OCI-M2 (cell line): ENCODE measurements around the gene BAAT.
"Not testable (repeated sequence)": the region's sequence is repeated elsewhere in the genome, so short reads cannot be mapped to it uniquely, and the experiment has no call there.

Experiments used
- DNase-seq: peaks from one replicate; lab custom pipeline; 2025; ENCODE audit not compliant: unreplicated experiment; lab: John Stamatoyannopoulos, UW

BAAT gene

GRCh38 chr9:101384873-101385536 is at the start of gene BAAT:
BAAT (minus strand) TSS chr9:101385006; CDS start chr9:101371404, 13,602 bp downstream.
- not testable (repeated sequence) for DNase-seq

GRCh38 chr9:101433229-101433628 is 48.4 kb upstream of the BAAT start:
- no peak for DNase-seq

- no peak for DNase-seq
Measured at GRCh38 chr9:101432740-101433139, 47.9 kb upstream of the BAAT start.

GRCh38 chr9:101432171-101432570 is 47.4 kb upstream of the BAAT start:
- no peak for DNase-seq

- DNase-seq = no peak
Measured at GRCh38 chr9:101429736-101430135, 44.9 kb upstream of the BAAT start.

- no peak for DNase-seq
Measured at GRCh38 chr9:101428909-101429308, 44.1 kb upstream of the BAAT start.

- no peak for DNase-seq
Measured at GRCh38 chr9:101427957-101428655, 43.3 kb upstream of the BAAT start.

GRCh38 chr9:101427358-101427757 is 42.6 kb upstream of the BAAT start:
- no peak for DNase-seq

- DNase-seq = no peak
Measured at GRCh38 chr9:101421653-101422065, 36.9 kb upstream of the BAAT start.

GRCh38 chr9:101419863-101420262 is 35.1 kb upstream of the BAAT start:
- no peak for DNase-seq

GRCh38 chr9:101418518-101419430 is 34.0 kb upstream of the BAAT start:
- no peak for DNase-seq

- DNase-seq = no peak
Measured at GRCh38 chr9:101417977-101418376, 33.2 kb upstream of the BAAT start.

GRCh38 chr9:101417389-101417788 is 32.6 kb upstream of the BAAT start:
- no peak for DNase-seq

- no peak for DNase-seq
Measured at GRCh38 chr9:101415578-101415977, 30.8 kb upstream of the BAAT start.

- DNase-seq = no peak
Measured at GRCh38 chr9:101414839-101415238, 30.0 kb upstream of the BAAT start.

- no peak for DNase-seq
Measured at GRCh38 chr9:101409079-101409477, 24.3 kb upstream of the BAAT start.

GRCh38 chr9:101408374-101409078 is 23.7 kb upstream of the BAAT start:
- DNase-seq = no peak

- DNase-seq = no peak
Measured at GRCh38 chr9:101403516-101404285, 18.9 kb upstream of the BAAT start.

- no peak for DNase-seq
Measured at GRCh38 chr9:101400120-101400519, 15.3 kb upstream of the BAAT start.

GRCh38 chr9:101399643-101399970 is 14.8 kb upstream of the BAAT start:
- DNase-seq = no peak
